Gastroesophageal sphincter (tissue), 4 donors: ENCODE measurements around the gene LHFPL3. TPM values are rescaled to one million over a fixed set of nuclear protein-coding genes. Genes with fewer than 3 reads are reported as not detected.

Experiments used
- ATAC-seq: fragments of 150-250 bp; one replicate; pipeline ENCODE4 v1.9.1; 2016; ENCODE audit warnings: mild to moderate bottlenecking, moderate library complexity
- H3K27ac ChIP-seq, 4 donors: fragments of 200-600 bp; sonication (generic) in 3 of 4; 1 replicate in 3 of 4; 2 replicates in 1 of 4; pipeline ENCODE4 v1.5.1; 2016 to 2019
- H3K27me3 ChIP-seq: fragments of 200-600 bp; sonication (generic); one replicate; pipeline ENCODE4 v1.5.1; 2019
- H3K36me3 ChIP-seq, 2 donors: fragments of 200-600 bp; sonication (generic); one replicate each; pipeline ENCODE4 v1.5.1; 2019; ENCODE audit warnings: control low read depth in 1 of 2
- H3K4me1 ChIP-seq, 3 donors: fragments of 200-600 bp; sonication (generic); 1 replicate in 2 of 3; 2 replicates in 1 of 3; pipeline ENCODE4 v1.5.1; 2016 to 2019; ENCODE audit warnings: control low read depth in 2 of 3
- H3K4me3 ChIP-seq, 2 donors: fragments of 200-600 bp; sonication (generic); one replicate each; pipeline ENCODE4 v1.5.1; 2019; ENCODE audit warnings: mild to moderate bottlenecking in 1 of 2, moderate library complexity in 1 of 2
- H3K9me3 ChIP-seq, 3 donors: fragments of 200-600 bp; sonication (generic); one replicate each; pipeline ENCODE4 v1.5.1; 2017 to 2019; ENCODE audit warnings: control low read depth in 2 of 3
- EP300 ChIP-seq: sonication (generic); formaldehyde crosslinking; IDR thresholded peaks from one replicate; pipeline ENCODE4 v1.6.1; 2017; ENCODE audit warnings: antibody characterized with exemption, mild to moderate bottlenecking
- POLR2A ChIP-seq, 2 donors: fragments of 450-650 bp; IDR thresholded peaks; one replicate each; pipeline ENCODE4 v1.6.1; 2017; ENCODE audit warnings: antibody characterized with exemption in 2 of 2, mild to moderate bottlenecking in 2 of 2, moderate library complexity in 1 of 2
- POLR2AphosphoS5 ChIP-seq: sonication (generic); formaldehyde crosslinking; IDR thresholded peaks from one replicate; pipeline ENCODE4 v1.6.1; 2017; ENCODE audit warnings: antibody characterized with exemption
- WGBS, 2 donors: methylation state at CpG; one replicate each; pipeline ENCODE4 v1.1.5; 2018; ENCODE audit warnings: low coverage in 1 of 2; 5-methylcytosine and 5-hydroxymethylcytosine counted together
- total RNA-seq, 4 donors: library from RNA; depleted of rRNA; stranded (reverse); fragments of >200 nt; gene quantifications; one replicate each; pipeline ENCODE4 v1.1.0, GENCODE V29; 2016
- TF ChIP-seq, protein P1 (sequence below), 4 experiments: fragments of 200-600 bp in 2 of 4; fragments of 450-650 bp in 2 of 4; sonication (generic) in 1 of 4; IDR thresholded peaks; one replicate each; pipeline ENCODE4 v1.5.1; 2017 to 2019; ENCODE audit warnings: antibody characterized with exemption in 4 of 4, mild to moderate bottlenecking in 2 of 4, moderate library complexity in 2 of 4

Gene LHFPL3
- total RNA-seq, 4 donors from 2014 or later, result not detected

- Histone ChIP-seq H3K27me3 (no peaks in the 10 kb centered on the region), H3K27ac (no peak overlapping the region), H3K9me3 (no peaks in the 10 kb centered on the region), H3K36me3 (no peaks in the 10 kb centered on the region), H3K4me3 (no peak overlapping the region), H3K4me1 (no peaks in the 10 kb centered on the region)
- no peak for TF ChIP-seq POLR2AphosphoS5
- no peak for TF ChIP-seq EP300
- no peak for TF ChIP-seq POLR2A (IDR thresholded peaks at IDR 0.05)
- TF ChIP-seq, protein P1, sequence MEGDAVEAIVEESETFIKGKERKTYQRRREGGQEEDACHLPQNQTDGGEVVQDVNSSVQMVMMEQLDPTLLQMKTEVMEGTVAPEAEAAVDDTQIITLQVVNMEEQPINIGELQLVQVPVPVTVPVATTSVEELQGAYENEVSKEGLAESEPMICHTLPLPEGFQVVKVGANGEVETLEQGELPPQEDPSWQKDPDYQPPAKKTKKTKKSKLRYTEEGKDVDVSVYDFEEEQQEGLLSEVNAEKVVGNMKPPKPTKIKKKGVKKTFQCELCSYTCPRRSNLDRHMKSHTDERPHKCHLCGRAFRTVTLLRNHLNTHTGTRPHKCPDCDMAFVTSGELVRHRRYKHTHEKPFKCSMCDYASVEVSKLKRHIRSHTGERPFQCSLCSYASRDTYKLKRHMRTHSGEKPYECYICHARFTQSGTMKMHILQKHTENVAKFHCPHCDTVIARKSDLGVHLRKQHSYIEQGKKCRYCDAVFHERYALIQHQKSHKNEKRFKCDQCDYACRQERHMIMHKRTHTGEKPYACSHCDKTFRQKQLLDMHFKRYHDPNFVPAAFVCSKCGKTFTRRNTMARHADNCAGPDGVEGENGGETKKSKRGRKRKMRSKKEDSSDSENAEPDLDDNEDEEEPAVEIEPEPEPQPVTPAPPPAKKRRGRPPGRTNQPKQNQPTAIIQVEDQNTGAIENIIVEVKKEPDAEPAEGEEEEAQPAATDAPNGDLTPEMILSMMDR (IDR thresholded peaks at IDR 0.05), result no peak
- no peak for ATAC-seq
Observed at GRCh38 chr7:104891949-104892348, 563.5 kb downstream of the LHFPL3 start.

GRCh38 chr7:104894314-104894713, 565.9 kb downstream of the LHFPL3 start:
- H3K9me3 ChIP-seq, result no peaks in the 10 kb centered on the region
- no peaks in the 10 kb centered on the region for H3K27me3 ChIP-seq
- H3K36me3 ChIP-seq, result no peaks in the 10 kb centered on the region
- H3K4me1 ChIP-seq, result no peaks in the 10 kb centered on the region
- no peak overlapping the region for H3K4me3 ChIP-seq
- TF ChIP-seq, protein P1 (IDR thresholded peaks at IDR 0.05), result no peak
- no peak for TF ChIP-seq POLR2A (IDR thresholded peaks at IDR 0.05)
- TF ChIP-seq POLR2AphosphoS5, result no peak
- no peak for TF ChIP-seq EP300
- 71 to 75% methylated on average over 1 of the region's 1 CpG for WGBS, 2 donors
- no peak overlapping the region for H3K27ac ChIP-seq
- no peak for ATAC-seq

DNA sequence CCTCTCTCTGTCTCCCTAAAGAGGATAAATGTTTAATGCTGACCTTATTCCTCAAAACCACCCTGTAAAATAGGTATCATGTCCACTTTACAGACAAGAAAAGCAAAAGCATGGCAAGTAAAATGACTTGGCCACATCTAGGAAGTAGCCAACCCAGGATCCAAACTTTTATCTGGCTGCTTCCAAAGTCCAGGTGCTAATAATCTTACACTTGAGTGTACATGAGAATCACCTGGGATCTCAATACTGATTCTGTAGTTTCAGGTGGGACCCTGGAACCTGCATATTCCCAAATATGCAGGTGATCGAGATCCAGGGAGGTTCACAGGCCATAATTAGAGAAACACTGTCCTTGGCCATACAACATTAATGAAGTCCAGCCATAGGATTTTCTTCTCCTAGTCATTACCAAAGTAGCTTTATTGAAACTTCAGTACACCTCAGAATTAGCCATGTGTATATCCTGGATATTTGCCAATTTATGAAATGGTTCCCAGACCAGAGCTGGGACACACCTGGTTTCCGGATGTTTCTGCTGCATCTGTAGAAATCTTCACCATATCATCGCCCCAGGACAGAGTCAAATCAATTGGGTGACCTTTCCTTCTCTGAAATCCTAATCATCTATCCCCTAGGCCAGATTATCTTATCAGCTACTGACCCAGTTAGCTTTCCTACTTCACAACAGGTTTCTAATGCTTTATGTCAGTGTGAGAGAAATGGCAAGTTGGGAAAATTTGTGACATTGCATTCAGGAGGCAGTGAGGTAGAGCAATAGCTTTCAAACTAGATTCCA, 566.5 kb downstream of the LHFPL3 start:
- no peaks in the 10 kb centered on the region for H3K9me3 ChIP-seq
- no peak overlapping the region for H3K27ac ChIP-seq
- no peak for TF ChIP-seq EP300
- TF ChIP-seq, protein P1 (IDR thresholded peaks at IDR 0.05), result no peak
- no peak for TF ChIP-seq POLR2A (IDR thresholded peaks at IDR 0.05)
- no peak for TF ChIP-seq POLR2AphosphoS5
- H3K27me3 ChIP-seq, result no peaks in the 10 kb centered on the region
- H3K4me3 ChIP-seq, result no peak overlapping the region
- H3K36me3 ChIP-seq, result no peaks in the 10 kb centered on the region
- no peaks in the 10 kb centered on the region for H3K4me1 ChIP-seq
- WGBS, 2 donors, result 71% methylated on average over 3 of the region's 3 CpGs; no CpG with 5 or more reads in 1 of the 2 donors
- ATAC-seq, result no peak

DNA sequence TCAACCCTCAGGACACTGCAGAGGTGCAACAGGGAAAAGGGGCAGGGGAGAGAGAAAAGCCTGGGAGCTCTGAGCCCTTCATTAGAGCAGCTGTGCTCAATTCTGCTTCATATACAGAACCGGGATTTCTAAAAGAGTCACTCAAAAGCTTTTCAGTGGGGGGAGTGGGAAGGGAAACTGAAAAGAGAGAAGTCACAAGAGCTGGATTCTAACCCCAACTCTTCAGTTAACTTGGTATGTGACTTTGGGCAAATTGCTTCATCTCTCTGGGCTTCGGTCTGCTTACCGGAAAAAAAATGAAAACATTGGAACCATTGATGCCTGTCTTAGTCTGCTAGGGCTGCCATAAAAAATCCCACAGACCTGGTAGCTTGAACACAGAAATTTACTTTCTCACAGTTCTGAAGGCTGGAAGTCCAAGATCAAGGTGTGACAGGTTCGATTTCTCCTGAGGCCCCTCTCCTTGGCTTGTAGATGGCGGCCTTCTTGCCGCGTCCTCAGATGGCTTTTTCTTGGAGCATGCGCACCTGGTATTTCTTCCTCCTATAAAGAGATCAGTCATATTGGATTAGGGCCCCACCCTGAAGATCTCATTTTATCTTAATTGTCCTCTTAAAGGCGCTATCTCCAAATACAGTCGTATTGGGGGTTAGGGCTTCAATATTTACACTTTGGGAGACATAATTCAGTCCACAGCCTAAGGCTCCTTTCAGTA, 567.3 kb downstream of the LHFPL3 start:
- Histone ChIP-seq H3K9me3 (no peaks in the 10 kb centered on the region), H3K36me3 (no peaks in the 10 kb centered on the region), H3K27ac (no peak overlapping the region), H3K27me3 (no peaks in the 10 kb centered on the region), H3K4me3 (no peak overlapping the region), H3K4me1 (no peaks in the 10 kb centered on the region)
- TF ChIP-seq EP300 (no peak), POLR2AphosphoS5 (no peak), POLR2A (IDR thresholded peaks at IDR 0.05) (no peak)
- TF ChIP-seq, protein P1 (IDR thresholded peaks at IDR 0.05), result no peak
- WGBS, 2 donors, result 87 to 91% methylated on average over 8 to 10 of the region's 10 CpGs
- ATAC-seq, result no peak

DNA sequence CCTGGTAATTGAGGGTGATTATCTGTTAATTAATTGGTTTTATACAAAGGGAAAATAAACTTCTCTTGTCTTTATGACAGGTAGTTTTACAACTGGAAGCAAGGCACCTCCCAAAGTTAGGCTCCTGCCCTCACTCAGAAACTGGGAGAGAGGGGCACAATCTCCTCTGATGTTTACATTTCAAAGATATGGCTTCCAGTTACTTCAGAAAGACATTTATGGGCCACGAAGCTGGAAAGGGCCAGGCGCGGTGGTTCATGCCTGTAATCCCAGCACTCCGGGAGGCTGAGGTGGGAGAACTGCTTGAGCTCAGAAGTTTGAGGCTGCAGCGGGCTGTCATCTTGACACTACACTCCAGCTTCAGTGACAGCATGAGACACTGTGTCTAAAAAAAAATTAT, 570.0 kb downstream of the LHFPL3 start:
- H3K4me3 ChIP-seq, result no peak overlapping the region
- no peaks in the 10 kb centered on the region for H3K4me1 ChIP-seq
- H3K9me3 ChIP-seq, result no peaks in the 10 kb centered on the region
- H3K36me3 ChIP-seq, result no peaks in the 10 kb centered on the region
- WGBS, 2 donors, result 20 to 93% methylated on average over 1 to 2 of the region's 5 CpGs
- TF ChIP-seq POLR2AphosphoS5 (no peak), POLR2A (IDR thresholded peaks at IDR 0.05) (no peak), EP300 (no peak)
- TF ChIP-seq, protein P1 (IDR thresholded peaks at IDR 0.05), result no peak
- H3K27me3 ChIP-seq, result no peaks in the 10 kb centered on the region
- ATAC-seq, result no peak
- H3K27ac ChIP-seq, result no peak overlapping the region
